ENCODE data around the gene FAM114A1.
"Not testable (repeated sequence)": the region's sequence is repeated elsewhere in the genome, so short reads cannot be mapped to it uniquely, and the experiment has no call there.

GRCh38 chr4:38941906-38942305 lies 74.3 kb downstream of the FAM114A1 start:
- TF ChIP-seq CTCF (IDR thresholded peaks at IDR 0.05); POLR2AphosphoS5 (IDR thresholded peaks at IDR 0.05; ENCODE audit: low read depth, low read length): not testable (repeated sequence)
